NCI-H345 treated with DMSO at 0.1 percent for 48 hours (cell line): ENCODE results near the gene FBXO2.
A peak's percentile ranks its signal among the peaks of the same experiment; 100 is the strongest.

Experiments
- DNase-seq: peaks from one replicate; lab custom pipeline; 2025; ENCODE audit not compliant: unreplicated experiment; lab: John Stamatoyannopoulos, UW

FBXO2 gene, protein sequence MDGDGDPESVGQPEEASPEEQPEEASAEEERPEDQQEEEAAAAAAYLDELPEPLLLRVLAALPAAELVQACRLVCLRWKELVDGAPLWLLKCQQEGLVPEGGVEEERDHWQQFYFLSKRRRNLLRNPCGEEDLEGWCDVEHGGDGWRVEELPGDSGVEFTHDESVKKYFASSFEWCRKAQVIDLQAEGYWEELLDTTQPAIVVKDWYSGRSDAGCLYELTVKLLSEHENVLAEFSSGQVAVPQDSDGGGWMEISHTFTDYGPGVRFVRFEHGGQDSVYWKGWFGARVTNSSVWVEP

DNA sequence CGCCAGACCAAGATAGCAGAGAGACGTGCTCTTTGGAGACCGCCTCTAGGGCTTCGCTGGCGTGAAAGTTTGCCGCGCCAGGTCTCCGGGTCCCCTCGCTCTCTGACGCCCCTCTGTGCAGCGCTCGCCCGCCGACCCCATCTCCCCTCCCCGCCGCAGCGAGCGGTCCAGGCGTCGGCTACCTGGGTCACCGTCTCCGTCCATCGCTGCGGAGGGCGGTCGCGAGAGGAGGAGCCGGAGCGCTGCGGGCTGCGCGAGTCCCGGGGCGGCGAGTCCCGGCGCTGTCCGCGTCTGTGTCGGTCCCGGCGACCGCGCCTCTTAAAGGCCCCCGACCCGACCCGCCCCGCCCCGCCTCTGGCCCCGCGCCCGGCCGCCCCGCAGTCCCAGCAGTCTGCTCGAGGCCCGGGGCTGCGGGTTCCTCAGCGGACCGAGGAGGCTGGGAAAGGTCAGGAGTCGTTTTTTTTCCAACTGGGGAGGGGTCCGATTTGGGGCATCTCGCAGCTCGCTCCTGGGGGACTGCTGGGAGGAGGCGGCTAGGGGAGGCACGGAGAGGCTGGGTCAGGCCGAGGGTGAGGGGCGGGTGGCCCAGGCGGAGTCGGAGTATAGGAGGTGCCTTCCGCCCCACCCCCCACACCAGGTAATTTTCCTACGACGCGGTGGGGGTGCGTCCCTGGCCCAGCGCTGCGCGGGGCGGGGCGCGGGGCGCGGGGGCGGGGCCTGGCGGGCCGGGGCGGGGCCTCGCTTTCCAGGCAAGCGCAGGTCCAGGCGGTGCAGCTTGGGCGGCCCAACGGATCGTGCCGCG is at the start of gene FBXO2, which contains the start of gene FBXO44:
Gene FBXO2 (minus strand): TSS at position 293 of the 802 bp plus-strand sequence. CDS start 89 bp downstream, at position 204.
Gene FBXO44 (plus strand): TSS at position 741 of the 802 bp plus-strand sequence. CDS start 959 bp downstream, outside the sequence.
- DNase-seq = no peak

DNA sequence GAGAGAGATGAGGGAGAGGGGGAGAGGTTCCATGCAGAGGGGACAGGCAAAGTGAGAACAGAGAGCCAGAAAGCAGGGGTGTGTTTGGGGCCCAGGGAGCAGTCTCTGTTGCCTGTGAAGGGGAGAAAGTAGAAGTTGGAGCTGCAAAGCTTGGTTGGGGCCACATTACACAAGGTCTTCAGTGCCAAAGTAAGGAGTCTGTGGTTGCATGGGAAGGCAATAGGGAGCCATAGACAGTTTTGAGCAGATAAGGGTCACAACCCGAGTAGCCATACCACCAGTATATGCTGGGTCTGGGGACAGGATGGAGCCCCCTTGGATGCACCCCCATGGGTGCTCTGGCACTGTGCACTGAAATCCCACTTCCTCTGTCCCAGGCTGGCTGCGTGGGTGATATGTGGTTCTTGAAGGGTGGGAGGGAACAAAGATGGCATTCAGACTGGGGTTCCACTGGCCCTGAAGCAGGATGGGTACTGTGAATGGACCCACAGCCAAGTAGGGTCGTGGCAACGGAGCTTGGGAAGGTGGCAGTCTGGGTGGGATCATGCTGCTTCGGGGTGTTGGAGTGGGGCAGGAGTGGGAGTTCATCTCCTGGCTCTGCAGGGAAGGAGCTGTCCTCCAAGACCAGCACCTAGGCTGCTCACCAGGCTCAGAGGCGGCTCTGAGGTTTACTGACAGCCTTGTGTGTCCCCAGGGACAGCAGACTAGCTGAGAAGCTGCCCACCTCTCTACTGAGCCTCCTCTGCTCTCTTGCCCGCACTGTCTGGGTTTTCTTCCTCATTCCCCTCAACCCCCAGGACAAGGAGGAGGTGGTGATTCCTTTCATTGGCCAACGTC is 49.3 kb upstream of the FBXO2 start:
- DNase-seq = no peak

DNA sequence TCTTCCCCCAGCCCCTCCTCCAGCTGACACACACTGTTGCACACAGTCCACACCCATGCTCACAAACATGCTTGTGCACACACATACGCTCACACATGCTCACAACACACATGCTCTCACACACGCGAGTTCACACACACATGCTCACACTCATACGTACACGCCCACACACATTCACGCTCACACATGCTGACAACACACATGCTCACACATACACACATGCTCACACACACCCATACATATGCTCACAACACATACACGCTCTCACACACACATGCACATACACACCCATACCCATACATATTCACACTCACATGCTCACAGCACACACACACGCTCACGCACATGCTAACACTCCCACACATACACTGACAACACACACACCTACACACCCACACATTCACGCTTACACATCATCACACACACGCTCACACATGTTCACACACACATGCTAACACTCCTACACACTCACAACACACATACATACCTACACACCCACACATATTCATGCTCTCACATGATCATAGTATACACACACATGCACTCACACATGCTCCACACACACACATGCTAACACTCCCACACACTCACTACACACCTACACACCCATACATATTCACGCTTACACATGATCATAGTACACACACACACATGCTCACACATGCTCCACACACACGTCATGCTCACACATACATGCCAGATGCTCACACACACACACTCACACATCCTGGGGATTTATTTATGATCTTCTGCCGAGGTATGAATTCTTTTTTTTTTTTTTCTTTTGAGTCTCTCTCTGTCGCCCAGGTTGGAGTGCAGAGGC is 48.0 kb upstream of the FBXO2 start:
- no peak for DNase-seq

DNA sequence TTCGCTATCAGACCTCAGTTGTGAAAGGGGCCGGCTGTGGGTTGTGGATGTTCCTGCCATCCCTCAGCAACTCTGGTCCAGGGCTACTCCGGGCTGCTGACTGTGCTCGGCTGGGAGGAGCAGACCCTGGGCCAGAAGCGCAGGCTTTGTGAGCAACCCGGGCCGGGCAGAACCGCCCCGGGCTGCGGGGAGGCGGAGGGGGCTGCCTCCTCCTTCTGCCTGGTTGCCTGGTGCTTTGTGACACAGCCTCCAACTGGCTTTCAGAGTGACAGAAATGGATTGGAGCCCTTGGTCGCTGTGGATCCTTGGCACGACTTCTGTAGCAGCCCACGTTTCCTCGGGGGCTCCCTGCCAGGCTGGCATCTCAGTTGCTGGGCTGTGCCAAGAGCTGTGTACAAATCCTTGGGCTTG is 47.3 kb upstream of the FBXO2 start:
- DNase-seq = no peak

DNA sequence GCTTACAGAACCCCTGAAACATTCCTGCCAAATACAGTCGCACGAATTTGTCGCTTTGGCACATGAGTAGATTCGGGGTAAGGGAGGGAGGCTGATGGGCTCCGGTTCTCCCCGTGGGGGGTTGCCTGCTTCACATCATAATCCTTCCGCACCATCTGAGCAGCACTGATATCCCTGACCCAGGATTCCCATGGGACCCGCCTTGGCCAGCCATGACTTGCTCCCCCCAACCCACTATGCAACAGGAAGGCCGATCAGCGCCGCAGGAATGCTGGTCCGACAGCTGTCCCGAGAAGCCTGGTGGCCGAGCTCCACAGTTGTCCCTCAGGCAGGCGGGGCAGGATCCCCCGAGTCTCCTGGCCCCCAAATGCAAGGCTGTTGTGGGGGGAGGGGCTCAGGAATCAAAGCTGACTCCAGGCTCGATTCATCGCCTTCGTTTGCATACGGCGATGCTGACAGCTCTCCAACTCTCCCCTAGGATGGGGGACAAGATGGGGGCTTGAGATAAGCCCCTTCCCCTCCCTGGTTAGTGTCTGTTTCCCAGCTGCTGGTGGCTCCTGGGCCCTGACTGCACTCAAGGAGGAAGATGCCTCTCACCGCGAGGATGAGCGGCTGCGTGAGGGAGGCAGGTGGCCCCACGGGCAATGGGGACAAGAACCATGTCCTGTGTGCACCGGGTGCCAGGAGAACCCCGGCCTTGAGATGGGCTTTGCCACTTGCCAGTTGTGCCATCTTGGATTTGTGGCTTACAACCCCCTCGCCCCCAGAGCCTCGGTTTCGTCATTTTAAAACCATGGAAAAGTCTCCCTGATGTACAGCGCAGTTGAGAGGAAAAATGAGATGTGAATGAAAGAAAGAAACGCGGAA is 46.6 kb upstream of the FBXO2 start:
- DNase-seq = no peak

DNA sequence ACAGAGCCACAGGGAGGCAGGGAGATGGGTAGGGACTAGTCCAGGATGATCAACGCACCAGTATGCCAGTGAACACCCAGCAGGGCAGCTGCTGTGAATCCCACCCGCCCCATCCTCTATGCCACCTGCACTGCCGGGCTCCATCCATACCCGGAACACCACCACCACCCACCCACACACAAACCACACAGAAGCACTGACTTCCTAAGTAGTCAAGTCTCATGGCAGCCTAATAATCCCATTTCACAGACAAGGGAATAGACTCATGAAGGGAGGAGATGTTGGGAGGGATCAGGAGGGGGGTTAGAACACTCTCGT is 43.6 kb upstream of the FBXO2 start:
- DNase-seq = no peak

DNA sequence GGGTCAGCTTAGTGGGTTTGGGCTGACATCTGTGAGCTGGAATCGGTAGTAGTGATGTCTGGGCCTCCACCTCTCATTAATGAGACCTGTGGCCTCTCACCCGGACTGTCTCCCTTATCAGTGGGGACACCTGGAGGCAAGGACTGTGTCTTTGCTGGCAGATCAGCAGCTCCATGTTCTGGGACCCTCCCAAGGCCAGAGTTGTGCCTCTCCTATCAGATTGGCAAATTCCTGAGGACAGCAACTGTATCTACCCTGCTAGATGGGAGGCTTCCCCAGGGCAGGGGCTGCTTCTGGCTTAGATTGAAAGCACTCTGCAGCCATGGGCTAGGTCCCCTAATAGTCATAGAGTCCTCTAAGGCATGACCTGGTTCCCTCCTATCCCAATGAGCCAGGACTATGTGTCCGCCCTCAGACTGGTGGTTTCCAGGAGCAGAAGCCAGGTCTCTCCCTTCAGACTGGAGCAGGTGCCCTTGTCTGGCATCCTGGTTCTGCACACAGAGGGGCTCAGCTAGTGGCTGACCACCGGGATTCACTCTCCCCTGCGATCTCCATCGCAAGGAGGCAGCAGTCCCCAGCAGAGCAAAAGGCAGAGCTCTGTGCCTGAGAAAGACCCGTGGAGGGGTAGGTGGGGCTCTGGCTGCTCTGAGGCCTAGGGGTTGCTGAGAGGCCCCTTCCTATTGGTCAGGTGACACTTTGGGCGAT is 43.1 kb upstream of the FBXO2 start:
- DNase-seq = no peak

DNA sequence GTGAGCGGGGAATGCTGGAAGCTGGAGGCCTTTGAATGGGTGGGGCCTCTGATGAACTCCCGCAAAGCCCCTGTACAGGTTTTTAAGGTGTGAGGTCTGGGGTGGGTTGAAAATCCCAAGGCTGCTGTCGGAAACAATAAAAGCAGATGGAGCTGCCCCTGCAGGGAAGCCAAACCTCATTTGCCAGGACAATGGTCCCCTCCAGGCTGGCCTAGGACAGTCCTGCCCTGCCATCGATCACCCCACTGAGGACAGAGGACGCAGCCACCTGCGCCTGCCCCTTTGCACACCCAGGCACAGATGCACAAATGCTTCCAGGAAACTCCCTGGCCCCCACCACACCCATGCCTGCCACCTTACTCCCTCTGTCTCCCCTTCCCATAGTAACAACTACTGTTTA is 41.6 kb upstream of the FBXO2 start:
- DNase-seq = no peak

DNA sequence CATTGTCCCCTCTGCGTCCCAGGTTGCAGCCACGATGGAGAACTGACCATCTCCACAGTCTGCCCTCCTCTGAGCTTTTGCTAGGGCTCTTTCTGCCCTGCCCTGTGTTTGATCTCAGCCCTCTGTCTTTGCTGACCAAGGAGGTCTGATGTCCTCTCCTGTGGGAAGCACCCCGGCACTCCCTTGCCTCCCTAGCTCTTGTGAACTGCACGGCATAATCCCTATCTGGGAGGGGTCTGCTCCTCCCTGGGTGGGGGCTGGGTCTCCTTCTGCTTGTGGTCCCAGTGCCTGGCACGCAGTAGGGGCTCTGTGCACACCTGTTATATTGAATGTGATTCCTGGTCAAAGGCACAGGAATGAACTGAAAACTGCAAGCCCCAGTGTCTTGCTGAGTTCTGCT is 39.7 kb upstream of the FBXO2 start:
- no peak for DNase-seq

DNA sequence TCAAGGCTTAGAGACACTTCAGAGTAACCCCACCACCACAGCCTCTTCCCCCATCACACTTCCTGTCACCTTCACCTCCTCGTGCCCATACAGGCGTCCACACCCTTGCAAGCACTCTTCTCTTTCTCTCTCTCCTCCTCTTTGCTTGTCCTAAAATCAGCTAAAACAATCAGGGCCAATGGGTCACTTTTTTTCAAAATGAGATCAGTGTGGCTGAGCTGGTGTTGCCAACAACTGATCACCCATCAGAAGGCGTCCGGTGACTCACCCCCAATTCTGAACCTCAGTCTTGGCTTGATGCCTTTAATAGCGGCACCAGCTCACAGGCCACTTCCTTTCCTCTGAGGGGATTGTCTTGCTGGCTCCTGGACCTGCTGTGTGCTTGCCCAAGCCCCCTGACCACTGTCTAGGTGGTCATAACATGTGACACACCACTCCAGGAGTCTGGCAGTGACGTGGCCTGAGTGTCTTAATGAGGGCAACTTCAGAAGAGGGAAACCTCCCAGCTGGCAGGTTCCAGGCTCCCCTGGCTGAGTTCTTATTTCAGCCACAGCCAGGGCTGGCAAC is 38.9 kb upstream of the FBXO2 start:
- no peak for DNase-seq

DNA sequence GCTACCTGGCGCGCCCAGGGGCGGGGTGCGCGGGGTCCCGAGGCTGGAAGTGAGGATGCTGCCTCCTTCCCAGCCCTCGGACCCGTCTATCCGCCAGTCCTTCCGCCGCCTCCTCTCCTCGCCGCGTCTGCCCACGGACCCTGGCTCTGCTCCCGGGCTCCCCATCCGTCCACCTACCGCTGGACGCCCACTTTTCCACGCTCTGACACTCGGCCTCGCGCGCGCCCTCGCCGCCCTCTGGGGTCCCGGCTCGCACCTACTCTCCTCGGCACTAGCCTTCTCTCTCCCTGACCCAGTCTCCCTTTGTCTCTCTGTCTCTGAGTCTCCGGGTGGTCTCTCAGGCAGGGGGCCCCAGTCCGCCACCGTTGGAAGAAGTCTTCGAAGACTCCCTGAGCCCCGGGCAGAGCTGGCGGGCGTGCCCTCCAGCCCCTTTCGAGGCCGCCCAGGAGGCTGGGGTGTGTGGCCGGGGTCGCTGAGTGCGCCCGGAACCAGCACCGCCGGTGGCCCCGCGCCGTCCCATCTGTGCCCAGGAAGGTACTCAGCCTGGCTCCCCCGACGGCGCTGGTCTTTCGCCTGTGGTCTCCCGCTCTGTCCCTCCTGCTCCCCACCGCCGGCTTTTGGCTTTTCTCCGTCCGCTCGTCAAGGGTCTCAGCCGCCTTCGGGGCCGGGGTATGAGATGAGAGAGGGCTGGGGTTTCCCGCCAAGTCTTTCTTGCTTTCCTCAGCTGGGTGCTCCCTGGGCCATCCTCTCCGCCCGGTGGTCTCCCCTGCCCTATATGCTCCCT is 37.9 kb upstream of the FBXO2 start:
- DNase-seq = no peak

DNA sequence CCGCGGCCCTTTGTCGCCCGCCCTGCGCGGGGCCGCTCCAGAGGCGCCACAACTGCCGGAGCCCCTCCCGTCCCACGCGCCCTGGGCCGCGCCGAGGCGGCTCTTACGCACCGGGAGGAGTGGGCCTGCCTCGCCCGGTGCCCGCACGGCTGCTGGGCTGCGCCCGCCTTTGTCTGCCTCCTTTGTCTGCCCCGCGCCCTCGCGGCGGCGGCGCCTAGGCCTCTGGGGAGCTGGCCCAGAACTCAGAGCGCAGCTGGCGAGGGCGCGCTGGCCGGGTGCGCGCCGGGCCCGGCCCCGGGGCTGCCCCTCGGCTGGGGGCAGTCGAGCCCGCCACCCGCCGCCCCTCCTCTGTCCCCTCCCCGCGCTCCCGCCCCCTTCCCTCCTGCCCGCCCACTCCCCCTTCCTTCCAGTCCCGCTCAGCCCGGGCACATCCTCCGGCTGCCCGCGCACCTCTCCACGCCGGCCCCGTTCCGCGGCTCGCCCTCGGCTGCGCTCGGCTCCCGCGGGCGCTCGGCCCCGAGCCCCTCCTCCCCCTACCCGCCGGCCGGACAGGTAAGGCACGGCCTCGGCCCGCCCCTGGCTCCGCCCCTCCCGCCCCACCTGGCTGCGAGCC is 37.2 kb upstream of the FBXO2 start, which contains the start of gene DRAXIN:
Gene DRAXIN (plus strand): TSS at position 409 of the 613 bp plus-strand sequence. CDS start 14,549 bp downstream, outside the sequence.
- peak; percentile 15 for DNase-seq

DNA sequence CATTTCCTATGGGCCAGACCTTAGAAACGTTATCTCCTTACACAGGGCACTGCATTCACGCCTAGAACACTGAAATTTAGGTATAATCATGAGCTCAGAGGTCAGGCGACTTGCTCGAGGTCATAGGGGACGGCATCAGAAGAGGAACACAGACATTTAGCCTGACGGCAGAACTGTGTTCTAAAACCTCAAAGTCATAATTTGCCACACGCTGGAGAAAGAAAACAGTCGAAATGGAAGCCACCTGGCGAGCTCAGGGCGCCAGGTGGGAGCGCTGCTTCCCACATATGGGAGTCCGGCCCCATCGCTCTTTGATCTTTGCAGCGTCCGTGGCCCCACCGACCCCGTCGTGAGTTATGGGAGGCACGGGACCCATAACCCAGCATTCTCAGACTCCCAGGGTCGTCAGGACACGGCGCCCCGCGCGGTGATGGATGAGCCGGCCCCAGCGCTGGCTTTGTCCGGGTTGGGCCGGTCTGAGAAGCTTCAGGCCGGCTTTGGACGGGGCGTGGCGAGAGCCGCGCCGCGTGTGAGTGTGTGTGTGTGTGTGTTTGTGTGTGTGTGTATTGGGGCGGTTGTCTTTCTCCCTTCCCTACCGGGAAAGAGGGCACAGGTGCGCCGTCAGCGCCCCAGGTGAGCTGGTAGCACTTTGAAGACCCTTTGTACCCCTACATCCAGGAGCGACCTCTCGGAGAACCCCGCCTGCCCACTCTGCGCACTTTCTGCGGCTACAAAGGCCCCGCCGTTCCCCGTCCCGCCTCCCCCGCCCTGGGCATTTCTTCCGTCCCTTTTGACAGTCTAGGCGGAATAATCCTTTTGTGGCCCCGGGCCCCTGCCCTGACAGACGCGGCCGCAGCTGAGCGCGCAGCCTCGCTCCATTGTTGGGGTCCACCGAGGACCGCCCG is 36.4 kb upstream of the FBXO2 start:
- DNase-seq = peak; percentile 11

DNA sequence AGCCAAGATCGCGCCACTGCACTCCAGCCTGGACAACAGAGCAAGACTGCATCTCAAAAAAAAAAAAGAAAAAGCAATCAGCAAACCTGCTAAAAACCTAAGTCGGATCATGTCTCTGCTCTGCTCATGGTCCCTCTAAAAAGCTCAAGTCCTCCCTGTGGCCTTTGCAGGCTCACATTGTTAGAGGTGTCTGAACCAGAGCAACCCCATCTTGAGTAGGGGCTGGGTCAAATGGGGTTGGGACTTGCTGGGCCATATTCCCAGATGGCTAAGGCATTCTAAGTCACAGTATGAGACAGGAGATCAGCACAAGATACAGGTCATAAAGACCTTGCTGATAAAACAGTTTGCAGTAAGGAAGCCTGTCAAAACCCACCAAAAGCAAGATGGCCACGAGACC is 34.3 kb upstream of the FBXO2 start:
- DNase-seq = no peak

DNA sequence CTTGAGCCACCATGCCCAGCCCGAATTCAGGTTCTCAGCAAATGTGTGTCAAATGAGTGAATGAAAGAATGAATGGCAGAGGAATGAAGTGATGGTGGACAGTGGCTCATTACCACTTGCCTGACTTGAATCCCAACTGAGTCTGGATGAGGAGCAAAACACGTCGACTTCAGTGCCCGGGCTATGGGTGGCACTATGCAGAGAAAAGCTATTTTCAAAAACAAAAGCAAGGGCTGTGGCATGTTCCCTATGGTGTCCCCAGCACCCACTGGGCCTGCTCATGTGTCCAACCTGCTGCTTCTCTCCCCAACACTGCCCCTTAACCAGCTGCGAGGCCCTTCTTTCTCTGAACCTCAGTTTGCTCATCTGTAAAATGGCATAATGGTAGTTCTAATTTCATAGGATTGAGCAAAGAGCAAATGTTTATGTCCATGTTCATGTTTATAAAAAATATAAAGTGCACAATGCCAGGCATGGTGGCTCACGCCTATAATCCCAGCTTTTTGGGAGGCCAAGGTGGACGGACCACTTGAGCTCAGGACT is 31.1 kb upstream of the FBXO2 start:
- DNase-seq = no peak

DNA sequence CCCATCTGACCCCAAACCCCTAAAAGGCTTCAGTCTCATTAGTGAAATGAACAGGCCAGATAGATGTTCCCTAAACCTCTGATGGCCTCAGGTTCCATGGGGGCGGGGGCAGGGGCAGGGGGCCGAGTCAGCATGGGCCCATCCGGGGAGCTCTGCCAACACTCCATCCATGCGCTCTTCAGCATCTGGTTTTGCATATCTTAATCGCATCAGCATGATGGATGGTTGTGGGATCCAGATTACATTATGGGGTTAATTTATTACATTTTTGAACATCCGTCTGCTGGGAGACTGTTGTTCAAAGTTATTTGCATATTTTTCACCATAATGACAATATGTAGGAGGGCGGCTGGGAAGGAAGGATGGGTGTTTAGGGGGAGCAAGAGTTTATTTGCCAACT is 29.8 kb upstream of the FBXO2 start:
- no peak for DNase-seq
